ENCODE data around the gene CCDC40. TPM values are rescaled to one million over a fixed set of nuclear protein-coding genes. Genes with fewer than 3 reads are reported as not detected.

CCDC40 gene
- total RNA-seq, 1 donor from 2014 or later: 9.5 TPM

DNA sequence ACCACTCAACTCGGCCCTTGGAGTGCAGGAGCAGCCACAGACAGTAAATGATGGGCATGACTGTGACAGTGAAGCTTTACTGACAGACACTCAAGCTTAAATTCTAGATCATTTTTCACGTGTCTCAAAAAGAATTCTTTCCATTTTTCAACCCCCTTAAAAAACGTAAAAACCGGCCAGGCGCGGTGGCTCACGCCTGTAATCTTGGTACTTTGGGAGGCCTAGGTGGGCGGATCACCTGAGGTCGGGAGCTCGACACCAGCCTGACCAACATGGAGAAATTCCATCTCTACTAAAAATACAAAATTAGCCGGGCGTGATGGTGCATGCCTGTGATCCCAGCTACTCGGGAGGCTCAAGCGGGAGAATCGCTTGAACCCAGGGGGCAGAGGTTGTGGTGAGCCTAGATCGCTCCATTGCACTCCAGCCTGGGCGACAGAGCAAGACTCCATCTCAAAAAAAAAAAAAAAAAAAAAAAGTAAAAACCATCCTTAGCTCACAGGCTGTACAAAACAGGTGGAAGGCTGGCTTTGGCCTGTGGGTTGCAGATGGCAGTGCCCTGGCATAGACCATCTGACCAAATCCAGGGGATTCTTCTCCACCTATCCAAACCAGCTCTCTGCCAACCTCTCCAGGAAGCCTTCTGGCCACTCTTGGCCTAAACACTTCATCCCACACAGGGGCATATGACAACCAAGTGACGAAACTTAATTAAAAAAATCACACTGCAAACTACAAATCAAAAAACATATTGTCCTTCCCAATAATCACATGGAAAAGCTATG, 19.0 kb upstream of the CCDC40 start:
- no peaks in the 10 kb centered on the region for H3K27me3 Mint-ChIP-seq (ENCODE audit: unreplicated experiment)
- no peaks in the 10 kb centered on the region for H3K4me1 Mint-ChIP-seq (ENCODE audit: unreplicated experiment)
- H3K27ac Mint-ChIP-seq (ENCODE audit: unreplicated experiment): no peak overlapping the region
- TF ChIP-seq, protein P1, sequence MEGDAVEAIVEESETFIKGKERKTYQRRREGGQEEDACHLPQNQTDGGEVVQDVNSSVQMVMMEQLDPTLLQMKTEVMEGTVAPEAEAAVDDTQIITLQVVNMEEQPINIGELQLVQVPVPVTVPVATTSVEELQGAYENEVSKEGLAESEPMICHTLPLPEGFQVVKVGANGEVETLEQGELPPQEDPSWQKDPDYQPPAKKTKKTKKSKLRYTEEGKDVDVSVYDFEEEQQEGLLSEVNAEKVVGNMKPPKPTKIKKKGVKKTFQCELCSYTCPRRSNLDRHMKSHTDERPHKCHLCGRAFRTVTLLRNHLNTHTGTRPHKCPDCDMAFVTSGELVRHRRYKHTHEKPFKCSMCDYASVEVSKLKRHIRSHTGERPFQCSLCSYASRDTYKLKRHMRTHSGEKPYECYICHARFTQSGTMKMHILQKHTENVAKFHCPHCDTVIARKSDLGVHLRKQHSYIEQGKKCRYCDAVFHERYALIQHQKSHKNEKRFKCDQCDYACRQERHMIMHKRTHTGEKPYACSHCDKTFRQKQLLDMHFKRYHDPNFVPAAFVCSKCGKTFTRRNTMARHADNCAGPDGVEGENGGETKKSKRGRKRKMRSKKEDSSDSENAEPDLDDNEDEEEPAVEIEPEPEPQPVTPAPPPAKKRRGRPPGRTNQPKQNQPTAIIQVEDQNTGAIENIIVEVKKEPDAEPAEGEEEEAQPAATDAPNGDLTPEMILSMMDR (IDR thresholded peaks at IDR 0.05): no peak
- no peak for DNase-seq (ENCODE audit: extremely low spot score, unreplicated experiment)
- peaks cover 7% of the 10 kb centered on the region for H3K36me3 Mint-ChIP-seq (ENCODE audit: unreplicated experiment)
- no peak overlapping the region for H3K4me3 Mint-ChIP-seq (ENCODE audit: unreplicated experiment)
- no peaks in the 10 kb centered on the region for H3K9me3 Mint-ChIP-seq (ENCODE audit: unreplicated experiment)

DNA sequence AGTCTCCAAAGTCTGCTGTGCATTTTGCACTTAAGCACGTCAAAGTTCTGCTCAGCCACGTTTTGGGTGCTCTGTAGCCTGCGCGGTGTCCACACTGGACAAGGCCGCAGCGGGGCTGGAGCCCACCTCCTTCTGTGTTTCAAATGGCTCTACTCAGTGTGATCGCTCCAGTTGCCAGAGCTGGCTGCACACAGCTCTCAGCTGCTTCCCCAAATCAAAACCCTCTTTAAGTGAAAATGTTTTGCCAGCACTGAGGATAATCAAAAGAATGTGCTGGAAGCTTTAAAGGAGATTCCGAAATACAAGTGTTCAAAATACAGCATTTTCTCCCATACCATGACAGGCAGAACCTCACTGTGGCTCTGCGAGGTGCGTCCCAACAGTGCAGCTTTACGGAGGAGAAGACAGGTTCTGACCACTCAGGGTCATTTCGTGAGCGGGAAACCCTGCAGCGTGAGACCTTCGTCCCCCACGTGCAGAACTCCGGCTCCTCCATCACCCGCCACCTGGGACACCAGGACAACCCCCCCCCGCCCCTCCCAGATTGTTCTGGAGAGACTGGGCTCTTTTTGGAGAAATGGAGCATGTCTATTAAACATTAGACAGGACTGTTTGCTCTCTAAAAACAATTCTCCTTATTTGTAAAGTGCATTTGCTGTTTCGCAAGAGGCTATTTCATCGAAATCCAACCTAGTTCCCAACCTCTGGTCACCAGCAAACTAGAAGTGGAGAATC, 17.4 kb upstream of the CCDC40 start:
- Mint-ChIP-seq H3K4me3 (ENCODE audit: unreplicated experiment) (no peak overlapping the region), H3K36me3 (ENCODE audit: unreplicated experiment) (peaks cover 7% of the 10 kb centered on the region), H3K4me1 (ENCODE audit: unreplicated experiment) (no peaks in the 10 kb centered on the region), H3K9me3 (ENCODE audit: unreplicated experiment) (no peaks in the 10 kb centered on the region), H3K27ac (ENCODE audit: unreplicated experiment) (no peak overlapping the region), H3K27me3 (ENCODE audit: unreplicated experiment) (no peaks in the 10 kb centered on the region)
- no peak for DNase-seq (ENCODE audit: extremely low spot score, unreplicated experiment)
- TF ChIP-seq, protein P1 (IDR thresholded peaks at IDR 0.05): no peak

DNA sequence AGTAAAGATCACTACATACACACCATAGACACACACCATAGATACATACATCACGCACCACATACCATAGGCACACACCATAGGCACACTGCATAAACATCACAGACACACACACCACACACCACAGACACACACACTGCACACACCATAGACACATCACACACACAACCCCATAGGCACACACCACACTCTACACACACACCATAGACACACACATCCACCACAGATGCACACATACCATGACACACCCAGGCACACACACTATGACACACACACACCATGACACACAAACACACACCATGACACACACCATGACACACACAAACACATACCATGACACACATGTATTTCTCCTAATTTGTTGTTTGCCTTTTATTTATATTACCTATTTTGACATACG, 14.8 kb upstream of the CCDC40 start:
- no peak overlapping the region for H3K27ac Mint-ChIP-seq (ENCODE audit: unreplicated experiment)
- H3K4me1 Mint-ChIP-seq (ENCODE audit: unreplicated experiment): peaks cover 4% of the 10 kb centered on the region
- no peak for DNase-seq (ENCODE audit: extremely low spot score, unreplicated experiment)
- TF ChIP-seq, protein P1 (IDR thresholded peaks at IDR 0.05): no peak
- H3K9me3 Mint-ChIP-seq (ENCODE audit: unreplicated experiment): no peaks in the 10 kb centered on the region
- no peaks in the 10 kb centered on the region for H3K27me3 Mint-ChIP-seq (ENCODE audit: unreplicated experiment)
- no peak overlapping the region for H3K4me3 Mint-ChIP-seq (ENCODE audit: unreplicated experiment)
- H3K36me3 Mint-ChIP-seq (ENCODE audit: unreplicated experiment): no peaks in the 10 kb centered on the region

DNA sequence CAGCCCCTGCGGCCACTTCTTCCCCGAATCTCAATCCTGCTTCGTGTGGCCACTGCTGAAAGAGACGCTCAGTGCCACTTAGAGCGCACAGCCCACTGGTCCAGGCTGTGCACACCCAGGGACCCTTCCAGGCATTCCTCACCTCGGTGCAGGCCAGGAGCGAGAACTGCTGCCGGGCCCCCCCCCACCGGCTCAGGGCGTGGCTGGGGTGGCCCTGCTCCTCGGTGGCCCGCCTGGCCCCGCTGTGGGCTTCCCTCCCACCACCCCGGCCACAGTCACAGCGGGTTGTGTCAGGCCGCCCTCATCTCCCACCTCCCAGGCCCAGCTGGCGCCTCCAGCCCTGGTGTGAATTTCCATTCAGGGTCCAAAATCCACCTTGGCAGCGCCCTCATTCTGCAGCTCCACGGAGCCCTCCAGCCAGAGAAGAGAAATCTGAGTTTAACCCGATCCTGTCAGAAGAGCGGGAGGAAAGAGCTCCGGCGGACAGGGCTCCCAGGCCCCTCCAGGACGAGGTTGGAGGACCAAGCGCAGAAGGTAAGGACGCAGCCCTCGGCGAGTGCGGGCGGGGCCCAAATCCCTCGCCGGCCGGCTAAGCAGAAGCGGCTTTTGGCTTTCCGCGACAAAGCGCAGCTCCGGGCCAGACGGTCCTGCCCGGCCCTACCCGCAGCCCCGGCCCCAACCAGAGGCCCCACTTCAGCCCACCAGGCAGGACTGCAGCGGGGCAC, 12.8 kb upstream of the CCDC40 start:
- no peaks in the 10 kb centered on the region for H3K9me3 Mint-ChIP-seq (ENCODE audit: unreplicated experiment)
- TF ChIP-seq, protein P1 (IDR thresholded peaks at IDR 0.05): no peak
- no peak overlapping the region for H3K27ac Mint-ChIP-seq (ENCODE audit: unreplicated experiment)
- H3K36me3 Mint-ChIP-seq (ENCODE audit: unreplicated experiment): no peaks in the 10 kb centered on the region
- H3K27me3 Mint-ChIP-seq (ENCODE audit: unreplicated experiment): no peaks in the 10 kb centered on the region
- DNase-seq (ENCODE audit: extremely low spot score, unreplicated experiment): no peak
- H3K4me1 Mint-ChIP-seq (ENCODE audit: unreplicated experiment): peaks cover 14% of the 10 kb centered on the region
- H3K4me3 Mint-ChIP-seq (ENCODE audit: unreplicated experiment): no peak overlapping the region
